ENCODE measurements around the gene CPT1A. TPM values are rescaled to one million over a fixed set of nuclear protein-coding genes. Genes with fewer than 3 reads are reported as not detected.

Gene CPT1A
- polyA plus RNA-seq, 1 of the 3 experiments (the other 2 are of a cell fraction) = 31.2 TPM

DNA sequence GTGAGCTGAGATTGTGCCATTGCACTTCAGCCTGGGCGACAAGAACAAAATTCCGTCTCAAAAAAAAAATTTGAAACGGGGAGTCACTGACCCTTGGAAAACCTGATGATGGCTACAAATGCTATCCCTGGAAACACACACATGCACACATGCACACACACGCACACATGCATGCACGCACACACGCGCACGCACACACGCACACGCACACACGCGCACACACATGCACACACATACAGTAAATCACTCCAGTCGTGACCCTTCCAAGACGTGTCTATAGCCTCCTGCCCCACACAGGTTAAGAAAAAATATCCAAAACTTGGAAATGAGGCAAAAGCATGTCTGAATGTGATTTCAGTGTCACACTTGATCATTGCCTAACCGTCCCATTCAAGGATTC is 6.7 kb upstream of the CPT1A start:
- Histone ChIP-seq H3K27ac (ENCODE audit: low read depth in 2 of 2, low read length in 1 of 2) (no peak overlapping the region), H3K9me2 (no peaks in the 10 kb centered on the region), H4K20me1 (ENCODE audit: insufficient read depth) (no peaks in the 10 kb centered on the region), H3K4me2 (no peak overlapping the region), H3K9me3 (no peaks in the 10 kb centered on the region), H3K36me3 (replicated peaks in 1 of 2; ENCODE audit: control insufficient read depth in 1 of 2, insufficient read depth in 2 of 2, low read length in 1 of 2) (no peaks in the 10 kb centered on the region), H3K4me1 (ENCODE audit: control insufficient read depth in 1 of 2, insufficient read depth in 2 of 2, low read depth in 1 of 2, low read length in 1 of 2) (no peaks in the 10 kb centered on the region), H3K9ac (no peak overlapping the region), H3F3A (replicated peaks; ENCODE audit: insufficient read depth) (peaks cover 5% of the 10 kb centered on the region), H3K4me3 (ENCODE audit: low read depth in 2 of 2, low read length in 1 of 2) (no peak overlapping the region), H3K27me3 (ENCODE audit: insufficient read depth) (no peaks in the 10 kb centered on the region), H2AFZ (ENCODE audit: low read depth) (no peak overlapping the region), H3K79me2 (ENCODE audit: insufficient read depth) (no peaks in the 10 kb centered on the region)
- ChIA-PET CTCF (no interaction called here), POLR2A (no interaction called here)
- 87% methylated on average over 15 of the region's 15 CpGs for WGBS (ENCODE audit: low lambda C conversion rate)
- TF ChIP-seq TAF1 (IDR thresholded peaks at IDR 0.05; ENCODE audit: borderline replicate concordance, low read depth, low read length) (no peak), MXI1 (IDR thresholded peaks at IDR 0.05; ENCODE audit: low read depth, low read length) (no peak), SIN3A (IDR thresholded peaks at IDR 0.05; ENCODE audit: borderline replicate concordance, low read depth, low read length) (no peak), JUND (IDR thresholded peaks at IDR 0.05) (no peak), GATA2 (CRISPR knock-in tag; IDR thresholded peaks at IDR 0.05) (no peak), NRF1 (IDR thresholded peaks at IDR 0.05; ENCODE audit: low read depth, low read length) (no peak), FOXJ3 (CRISPR knock-in tag; IDR thresholded peaks at IDR 0.05) (no peak), EZH2phosphoT487 (IDR thresholded peaks at IDR 0.05; ENCODE audit: borderline replicate concordance, low read depth) (no peak), EP300 (IDR thresholded peaks at IDR 0.05; ENCODE audit: borderline replicate concordance in 1 of 2, low read depth in 1 of 2, low read length in 1 of 2) (no peak), RAD21 (IDR thresholded peaks at IDR 0.05; ENCODE audit: low read length) (no peak), FOXM1 (IDR thresholded peaks at IDR 0.05; ENCODE audit: low read depth) (no peak)
- TF ChIP-seq, protein P1, sequence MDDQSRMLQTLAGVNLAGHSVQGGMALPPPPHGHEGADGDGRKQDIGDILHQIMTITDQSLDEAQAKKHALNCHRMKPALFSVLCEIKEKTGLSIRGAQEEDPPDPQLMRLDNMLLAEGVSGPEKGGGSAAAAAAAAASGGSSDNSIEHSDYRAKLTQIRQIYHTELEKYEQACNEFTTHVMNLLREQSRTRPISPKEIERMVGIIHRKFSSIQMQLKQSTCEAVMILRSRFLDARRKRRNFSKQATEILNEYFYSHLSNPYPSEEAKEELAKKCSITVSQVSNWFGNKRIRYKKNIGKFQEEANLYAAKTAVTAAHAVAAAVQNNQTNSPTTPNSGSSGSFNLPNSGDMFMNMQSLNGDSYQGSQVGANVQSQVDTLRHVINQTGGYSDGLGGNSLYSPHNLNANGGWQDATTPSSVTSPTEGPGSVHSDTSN (IDR thresholded peaks at IDR 0.05) = no peak
- TF ChIP-seq, protein P2, sequence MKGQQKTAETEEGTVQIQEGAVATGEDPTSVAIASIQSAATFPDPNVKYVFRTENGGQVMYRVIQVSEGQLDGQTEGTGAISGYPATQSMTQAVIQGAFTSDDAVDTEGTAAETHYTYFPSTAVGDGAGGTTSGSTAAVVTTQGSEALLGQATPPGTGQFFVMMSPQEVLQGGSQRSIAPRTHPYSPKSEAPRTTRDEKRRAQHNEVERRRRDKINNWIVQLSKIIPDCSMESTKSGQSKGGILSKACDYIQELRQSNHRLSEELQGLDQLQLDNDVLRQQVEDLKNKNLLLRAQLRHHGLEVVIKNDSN (IDR thresholded peaks at IDR 0.05; ENCODE audit: borderline replicate concordance, low read depth) = no peak
- TF ChIP-seq, protein P3, sequence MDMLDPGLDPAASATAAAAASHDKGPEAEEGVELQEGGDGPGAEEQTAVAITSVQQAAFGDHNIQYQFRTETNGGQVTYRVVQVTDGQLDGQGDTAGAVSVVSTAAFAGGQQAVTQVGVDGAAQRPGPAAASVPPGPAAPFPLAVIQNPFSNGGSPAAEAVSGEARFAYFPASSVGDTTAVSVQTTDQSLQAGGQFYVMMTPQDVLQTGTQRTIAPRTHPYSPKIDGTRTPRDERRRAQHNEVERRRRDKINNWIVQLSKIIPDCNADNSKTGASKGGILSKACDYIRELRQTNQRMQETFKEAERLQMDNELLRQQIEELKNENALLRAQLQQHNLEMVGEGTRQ (IDR thresholded peaks at IDR 0.05; ENCODE audit: borderline replicate concordance, low read depth, low read length) = no peak
- TF ChIP-seq, protein P4, sequence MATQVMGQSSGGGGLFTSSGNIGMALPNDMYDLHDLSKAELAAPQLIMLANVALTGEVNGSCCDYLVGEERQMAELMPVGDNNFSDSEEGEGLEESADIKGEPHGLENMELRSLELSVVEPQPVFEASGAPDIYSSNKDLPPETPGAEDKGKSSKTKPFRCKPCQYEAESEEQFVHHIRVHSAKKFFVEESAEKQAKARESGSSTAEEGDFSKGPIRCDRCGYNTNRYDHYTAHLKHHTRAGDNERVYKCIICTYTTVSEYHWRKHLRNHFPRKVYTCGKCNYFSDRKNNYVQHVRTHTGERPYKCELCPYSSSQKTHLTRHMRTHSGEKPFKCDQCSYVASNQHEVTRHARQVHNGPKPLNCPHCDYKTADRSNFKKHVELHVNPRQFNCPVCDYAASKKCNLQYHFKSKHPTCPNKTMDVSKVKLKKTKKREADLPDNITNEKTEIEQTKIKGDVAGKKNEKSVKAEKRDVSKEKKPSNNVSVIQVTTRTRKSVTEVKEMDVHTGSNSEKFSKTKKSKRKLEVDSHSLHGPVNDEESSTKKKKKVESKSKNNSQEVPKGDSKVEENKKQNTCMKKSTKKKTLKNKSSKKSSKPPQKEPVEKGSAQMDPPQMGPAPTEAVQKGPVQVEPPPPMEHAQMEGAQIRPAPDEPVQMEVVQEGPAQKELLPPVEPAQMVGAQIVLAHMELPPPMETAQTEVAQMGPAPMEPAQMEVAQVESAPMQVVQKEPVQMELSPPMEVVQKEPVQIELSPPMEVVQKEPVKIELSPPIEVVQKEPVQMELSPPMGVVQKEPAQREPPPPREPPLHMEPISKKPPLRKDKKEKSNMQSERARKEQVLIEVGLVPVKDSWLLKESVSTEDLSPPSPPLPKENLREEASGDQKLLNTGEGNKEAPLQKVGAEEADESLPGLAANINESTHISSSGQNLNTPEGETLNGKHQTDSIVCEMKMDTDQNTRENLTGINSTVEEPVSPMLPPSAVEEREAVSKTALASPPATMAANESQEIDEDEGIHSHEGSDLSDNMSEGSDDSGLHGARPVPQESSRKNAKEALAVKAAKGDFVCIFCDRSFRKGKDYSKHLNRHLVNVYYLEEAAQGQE (IDR thresholded peaks at IDR 0.05; ENCODE audit: low read depth, low read length) = no peak
- no peak for DNase-seq

Measured in SK-N-SH (cell line).